Kasumi-1 (cell line): ENCODE results near the gene PAFAH1B1.
A peak's percentile ranks its signal among the peaks of the same experiment; 100 is the strongest.
"Not testable (repeated sequence)": the region's sequence is repeated elsewhere in the genome, so short reads cannot be mapped to it uniquely, and the experiment has no call there.

Experiments used
- DNase-seq, 2 experiments: peaks; one replicate each; lab custom pipeline; 2025; lab: John Stamatoyannopoulos, UW

Gene PAFAH1B1

GRCh38 chr17:2592971-2593820 lies at the start of gene PAFAH1B1:
Gene PAFAH1B1, plus strand, starts transcription at chr17:2593654. Its CDS starts 44,635 bp downstream, at chr17:2638289.
- peak; percentile 40 to 57 for DNase-seq

GRCh38 chr17:2545393-2545792 lies 48.1 kb upstream of the PAFAH1B1 start:
- no peak for DNase-seq

GRCh38 chr17:2547176-2547575 lies 46.3 kb upstream of the PAFAH1B1 start:
- no peak for DNase-seq

GRCh38 chr17:2548026-2548425 lies 45.4 kb upstream of the PAFAH1B1 start:
- not testable (repeated sequence) for DNase-seq

- DNase-seq: no peak
Measured at GRCh38 chr17:2549392-2550211, 43.9 kb upstream of the PAFAH1B1 start.

- DNase-seq: no peak
Measured at GRCh38 chr17:2551493-2551892, 42.0 kb upstream of the PAFAH1B1 start.

GRCh38 chr17:2551928-2552327 lies 41.5 kb upstream of the PAFAH1B1 start:
- DNase-seq: no peak

- no peak for DNase-seq
Measured at GRCh38 chr17:2560658-2561057, 32.8 kb upstream of the PAFAH1B1 start.

GRCh38 chr17:2562162-2562858 lies 31.1 kb upstream of the PAFAH1B1 start:
- DNase-seq: no peak

- no peak for DNase-seq
Measured at GRCh38 chr17:2563061-2563460, 30.4 kb upstream of the PAFAH1B1 start.

- no peak for DNase-seq
Measured at GRCh38 chr17:2563543-2563942, 29.9 kb upstream of the PAFAH1B1 start.

GRCh38 chr17:2564877-2565276 lies 28.6 kb upstream of the PAFAH1B1 start:
- no peak for DNase-seq

- DNase-seq: no peak
Measured at GRCh38 chr17:2566056-2566455, 27.4 kb upstream of the PAFAH1B1 start.

GRCh38 chr17:2571523-2572303 lies 21.7 kb upstream of the PAFAH1B1 start:
- DNase-seq: no peak

GRCh38 chr17:2572304-2572609 lies 21.2 kb upstream of the PAFAH1B1 start:
- DNase-seq: not testable (repeated sequence)

- no peak for DNase-seq
Measured at GRCh38 chr17:2580151-2580550, 13.3 kb upstream of the PAFAH1B1 start.

GRCh38 chr17:2580661-2581060 lies 12.8 kb upstream of the PAFAH1B1 start:
- DNase-seq: no peak

GRCh38 chr17:2582493-2582892 lies 11.0 kb upstream of the PAFAH1B1 start:
- DNase-seq: no peak

- DNase-seq: no peak
Measured at GRCh38 chr17:2591040-2591640, 2.3 kb upstream of the PAFAH1B1 start.

- DNase-seq: peak; percentile 27 to 40
Measured at GRCh38 chr17:2593821-2594721, 617 bp downstream of the PAFAH1B1 start.
